ENCODE measurements around the gene NAA40. TPM values are rescaled to one million over a fixed set of nuclear protein-coding genes. Genes with fewer than 3 reads are reported as not detected.

The NAA40 gene
- total and polyA plus RNA-seq, 2 experiments from 2014 or later, result 10.1 to 24.6 TPM

- no peak overlapping the region for H3K27ac Mint-ChIP-seq
- no peak overlapping the region for H3K4me3 Mint-ChIP-seq
- H2AFZ ChIP-seq, result no peak overlapping the region
- DNase-seq (ENCODE audit: low spot score) (no peak), ATAC-seq (no peak)
- H3K27me3 Mint-ChIP-seq (ENCODE audit: insufficient read depth, low read depth, poor library complexity), result peaks cover 35% of the 10 kb centered on the region
- H3K36me3 ChIP-seq (ENCODE audit: insufficient read depth), result no peaks in the 10 kb centered on the region
- no peaks in the 10 kb centered on the region for H3K9me3 Mint-ChIP-seq
- H3K4me2 ChIP-seq, result no peak overlapping the region
- no peaks in the 10 kb centered on the region for H3F3A ChIP-seq (replicated peaks; ENCODE audit: low read depth)
- peaks cover 64% of the 10 kb centered on the region for H3K27me3 ChIP-seq (ENCODE audit: insufficient read depth)
- H3K4me3 ChIP-seq, result no peak overlapping the region
- TF ChIP-seq STAT1 (IDR thresholded peaks at IDR 0.05; ENCODE audit: unreplicated experiment), result no peak
- TF ChIP-seq EZH2 (IDR thresholded peaks at IDR 0.05; ENCODE audit: low read depth, unreplicated experiment), result no peak
- no peak for TF ChIP-seq ZNF331 (CRISPR knock-in tag; IDR thresholded peaks at IDR 0.05; ENCODE audit: low read depth)
- no peak for TF ChIP-seq REST (IDR thresholded peaks at IDR 0.05; ENCODE audit: unreplicated experiment)
- TF ChIP-seq NANOG (IDR thresholded peaks at IDR 0.05; ENCODE audit: borderline replicate concordance), result no peak
- no peak for TF ChIP-seq ZNF462 (CRISPR knock-in tag; IDR thresholded peaks at IDR 0.05)
- H3K4me1 Mint-ChIP-seq, result no peaks in the 10 kb centered on the region; the same call in 2 of the 3 replicates
- H3K27ac ChIP-seq (ENCODE audit: low read depth), result no peak overlapping the region
- H3K36me3 Mint-ChIP-seq (ENCODE audit: low read depth), result no peaks in the 10 kb centered on the region
- no peaks in the 10 kb centered on the region for H3K79me2 ChIP-seq (replicated peaks; ENCODE audit: insufficient read depth)
- no peaks in the 10 kb centered on the region for H3K9me2 ChIP-seq (ENCODE audit: insufficient read depth)
- no peaks in the 10 kb centered on the region for H3K4me1 ChIP-seq (ENCODE audit: insufficient read depth)
- H4K20me1 ChIP-seq (replicated peaks; ENCODE audit: insufficient read depth), result no peaks in the 10 kb centered on the region; the same call in 1 of the 2 replicates
These were observed 27.6 kb downstream of the NAA40 start for GRCh38 chr11:63966444-63966843.

Measured in GM23338 (cell line).